Hepatocyte (in vitro differentiated cells): Measurements from ENCODE around the gene OBSCN. TPM values are rescaled to one million over a fixed set of nuclear protein-coding genes. Genes with fewer than 3 reads are reported as not detected.

Experiments
- DNase-seq: peaks from one replicate; pipeline ENCODE4 v3.0.0-alpha.2; 2016; ENCODE audit warnings: low spot score
- H2AFZ ChIP-seq: fragments of 200-600 bp; sonication (generic); 2 replicates; pipeline ENCODE4 v1.6.0; 2016; ENCODE audit warnings: antibody characterized with exemption, mild to moderate bottlenecking
- H3K27ac ChIP-seq: fragments of 200-600 bp; sonication (generic); 2 replicates; pipeline ENCODE4 v1.5.1; 2016; ENCODE audit warnings: mild to moderate bottlenecking
- H3K27me3 ChIP-seq: fragments of 200-600 bp; sonication (generic); 2 replicates; pipeline ENCODE4 v1.6.1; 2016
- H3K36me3 ChIP-seq: fragments of 200-600 bp; sonication (generic); replicated peaks from 2 replicates; pipeline ENCODE4 v1.5.1; 2016; ENCODE audit warnings: low read depth; ENCODE audit not compliant: insufficient read depth
- H3K4me1 ChIP-seq: fragments of 200-600 bp; sonication (generic); 2 replicates; pipeline ENCODE4 v1.5.1; 2016; ENCODE audit warnings: mild to moderate bottlenecking, moderate library complexity; ENCODE audit not compliant: insufficient read depth
- H3K4me2 ChIP-seq: fragments of 200-600 bp; sonication (generic); 2 replicates; pipeline ENCODE4 v1.6.0; 2016
- H3K4me3 ChIP-seq: fragments of 200-600 bp; sonication (generic); 2 replicates; pipeline ENCODE4 v1.5.1; 2016; ENCODE audit warnings: mild to moderate bottlenecking
- H3K79me2 ChIP-seq: fragments of 200-600 bp; sonication (generic); 2 replicates; pipeline ENCODE4 v1.6.0; 2017; ENCODE audit warnings: mild to moderate bottlenecking
- H3K9me2 ChIP-seq: fragments of 200-600 bp; sonication (generic); replicated peaks from 2 replicates; pipeline ENCODE4 v1.6.0; 2017; ENCODE audit warnings: mild to moderate bottlenecking; ENCODE audit not compliant: insufficient read depth
- H3K9me3 ChIP-seq: fragments of 200-600 bp; sonication (generic); 2 replicates; pipeline ENCODE4 v1.5.1; 2016; ENCODE audit warnings: low read depth, mild to moderate bottlenecking
- H4K20me1 ChIP-seq: fragments of 200-600 bp; sonication (generic); 2 replicates; pipeline ENCODE4 v1.6.0; 2016; ENCODE audit warnings: mild to moderate bottlenecking; ENCODE audit not compliant: insufficient read depth, poor library complexity, severe bottlenecking
- CTCF ChIP-seq: fragments of 200-600 bp; sonication (generic); IDR thresholded peaks from 2 replicates; pipeline ENCODE4 v1.5.1; 2016; ENCODE audit warnings: antibody characterized with exemption, mild to moderate bottlenecking; ENCODE audit not compliant: poor library complexity
- EZH2 ChIP-seq: fragments of 200-600 bp; sonication (generic); IDR thresholded peaks from 2 replicates; pipeline ENCODE4 v1.6.1; 2016; ENCODE audit warnings: antibody characterized with exemption, mild to moderate bottlenecking, borderline replicate concordance
- EZH2phosphoT487 ChIP-seq: fragments of 200-600 bp; sonication (generic); IDR thresholded peaks from one replicate; pipeline ENCODE4 v1.6.1; 2018; ENCODE audit warnings: antibody characterized with exemption, mild to moderate bottlenecking, low read depth, moderate library complexity; ENCODE audit not compliant: unreplicated experiment, severe bottlenecking
- WGBS: methylation state at CpG from one replicate; pipeline ENCODE4 v1.1.6; 2016; ENCODE audit warnings: low lambda C conversion rate; ENCODE audit errors: missing lambda C conversion rate; 5-methylcytosine and 5-hydroxymethylcytosine counted together
- polyA plus RNA-seq: library from polyadenylated mRNA; unstranded; fragments of >200 nt; fragmentation: Nextera tagmentation; extraction: Ambion mirVana; gene quantifications from 2 replicates; pipeline ENCODE4 v1.2.1, GENCODE V29; 2016
- total RNA-seq: library from RNA; depleted of rRNA; stranded (reverse); fragments of >200 nt; gene quantifications from 2 replicates; pipeline ENCODE4 v1.2.3, GENCODE V29; 2014

The OBSCN gene
- total and polyA plus RNA-seq, 2 experiments from 2014 or later, result 15.0 to 22.4 TPM

GRCh38 chr1:228368801-228369607, 161.2 kb downstream of the OBSCN start:
- no peak overlapping the region for H2AFZ ChIP-seq
- no peaks in the 10 kb centered on the region for H3K4me1 ChIP-seq
- no peak overlapping the region for H3K4me2 ChIP-seq
- no peak for TF ChIP-seq CTCF
- TF ChIP-seq EZH2, result no peak
- no peak for TF ChIP-seq EZH2phosphoT487
- H4K20me1 ChIP-seq, result no peaks in the 10 kb centered on the region
- no peaks in the 10 kb centered on the region for H3K9me3 ChIP-seq
- H3K79me2 ChIP-seq, result no peaks in the 10 kb centered on the region
- no peaks in the 10 kb centered on the region for H3K9me2 ChIP-seq
- 62% methylated on average over 15 of the region's 15 CpGs for WGBS
- no peaks in the 10 kb centered on the region for H3K27me3 ChIP-seq
- H3K27ac ChIP-seq, result no peak overlapping the region
- no peak for DNase-seq
- no peaks in the 10 kb centered on the region for H3K36me3 ChIP-seq
- H3K4me3 ChIP-seq, result no peak overlapping the region

- no peak overlapping the region for H3K27ac ChIP-seq
- no peak overlapping the region for H3K4me3 ChIP-seq
- TF ChIP-seq EZH2phosphoT487 (no peak), EZH2 (no peak), CTCF (no peak)
- H3K27me3 ChIP-seq, result no peaks in the 10 kb centered on the region
- H3K9me2 ChIP-seq, result no peaks in the 10 kb centered on the region
- no peaks in the 10 kb centered on the region for H3K79me2 ChIP-seq
- DNase-seq, result no peak
- 90% methylated on average over 18 of the region's 18 CpGs for whole genome bisulfite sequencing
- H4K20me1 ChIP-seq, result no peaks in the 10 kb centered on the region
- H3K4me2 ChIP-seq, result no peak overlapping the region
- no peaks in the 10 kb centered on the region for H3K36me3 ChIP-seq
- H3K4me1 ChIP-seq, result no peaks in the 10 kb centered on the region
- H3K9me3 ChIP-seq, result no peaks in the 10 kb centered on the region
- no peak overlapping the region for H2AFZ ChIP-seq
These were observed 162.0 kb downstream of the OBSCN start for GRCh38 chr1:228369608-228370438.

- Histone ChIP-seq H3K4me1 (no peaks in the 10 kb centered on the region), H3K4me2 (no peak overlapping the region), H3K9me3 (no peaks in the 10 kb centered on the region), H3K36me3 (no peaks in the 10 kb centered on the region), H2AFZ (no peak overlapping the region), H4K20me1 (no peaks in the 10 kb centered on the region), H3K4me3 (no peak overlapping the region), H3K79me2 (no peaks in the 10 kb centered on the region), H3K27ac (no peak overlapping the region), H3K27me3 (no peaks in the 10 kb centered on the region), H3K9me2 (no peaks in the 10 kb centered on the region)
- WGBS, result 91% methylated on average over 10 of the region's 10 CpGs
- no peak for DNase-seq
- TF ChIP-seq EZH2 (no peak), CTCF (no peak), EZH2phosphoT487 (no peak)
These were observed 162.6 kb downstream of the OBSCN start for GRCh38 chr1:228370439-228370940.
